Body of pancreas (tissue), 4 donors: ENCODE measurements around the gene LGALS3. TPM values are rescaled to one million over a fixed set of nuclear protein-coding genes. Genes with fewer than 3 reads are reported as not detected.

ENCODE experiments used
- ATAC-seq: fragments of 150-250 bp; one replicate; pipeline ENCODE4 v1.9.1; 2016
- DNase-seq, 4 donors: peaks; one replicate each; pipeline ENCODE4 v3.0.0-alpha.2; 2019
- H3K27ac ChIP-seq, 4 donors: fragments of 200-600 bp; sonication (generic); 1 replicate in 3 of 4; 2 replicates in 1 of 4; pipeline versions ENCODE4 v1.5.1 to v1.6.1; 2016 to 2019; ENCODE audit warnings: mild to moderate bottlenecking in 1 of 4, mixed read lengths in 1 of 4, moderate library complexity in 1 of 4
- H3K27me3 ChIP-seq, 2 donors: fragments of 200-600 bp; sonication (generic); one replicate each; pipeline ENCODE4 v1.6.0; 2016; ENCODE audit warnings: mild to moderate bottlenecking in 1 of 2
- H3K36me3 ChIP-seq, 2 donors: fragments of 200-600 bp; sonication (generic); replicated peaks in 1 of 2; 2 replicates each; pipeline ENCODE4 v1.5.1; 2016; ENCODE audit warnings: low read depth in 2 of 2; ENCODE audit not compliant: insufficient read depth in 1 of 2
- H3K4me1 ChIP-seq: fragments of 200-600 bp; sonication (generic); one replicate; pipeline ENCODE4 v1.6.0; 2016
- H3K4me3 ChIP-seq, 2 donors: fragments of 200-600 bp; sonication (generic); 1 replicate in 1 of 2; 2 replicates in 1 of 2; pipeline ENCODE4 v1.5.1; 2016 to 2019
- H3K9me3 ChIP-seq, 3 donors: fragments of 200-600 bp; sonication (generic); 1 replicate in 2 of 3; 2 replicates in 1 of 3; pipeline ENCODE4 v1.5.1; 2016
- CTCF ChIP-seq, 7 experiments: fragments of 450-650 bp in 4 of 7; fragments of 200-600 bp in 3 of 7; sonication (generic) in 3 of 7; IDR thresholded peaks; one replicate each; pipeline ENCODE4 v1.5.1; 2016 to 2019; ENCODE audit warnings: antibody characterized with exemption in 7 of 7
- POLR2A ChIP-seq, 3 donors: fragments of 450-650 bp; IDR thresholded peaks; one replicate each; pipeline ENCODE4 v1.6.1; 2016; ENCODE audit warnings: antibody characterized with exemption in 3 of 3, mild to moderate bottlenecking in 2 of 3
- WGBS, 2 donors: methylation state at CpG; one replicate each; pipeline ENCODE4 v1.1.5; 2017; 5-methylcytosine and 5-hydroxymethylcytosine counted together
- intact Hi-C: fragments of 100-400 bp; cut with DNase I; formaldehyde crosslinking; loops from one replicate; pipeline ENCODE4 v1.15.1; 2023
- total RNA-seq, 2 donors: library from RNA; depleted of rRNA; stranded (reverse); fragments of >200 nt; gene quantifications; one replicate each; pipeline ENCODE4 v1.1.0, GENCODE V29; 2016

Gene LGALS3
- total RNA-seq, 2 donors from 2014 or later = 53.4 to 145 TPM

GRCh38 chr14:55103971-55104954 lies 24.8 kb upstream of the LGALS3 start:
- ATAC-seq = no peak
- no peaks in the 10 kb centered on the region for H3K9me3 ChIP-seq
- TF ChIP-seq POLR2A (IDR thresholded peaks at IDR 0.05) = no peak
- TF ChIP-seq CTCF (IDR thresholded peaks at IDR 0.05) = no peak

GRCh38 chr14:55105991-55106390 lies 23.1 kb upstream of the LGALS3 start:
- no peak overlapping the region for H3K27ac ChIP-seq
- H3K4me1 ChIP-seq = peaks cover 47% of the 10 kb centered on the region
- WGBS, 2 donors = 90 to 91% methylated on average over 7 of the region's 7 CpGs
- no peaks in the 10 kb centered on the region for H3K9me3 ChIP-seq
- H3K4me3 ChIP-seq = no peak overlapping the region
- no peaks in the 10 kb centered on the region for H3K36me3 ChIP-seq
- DNase-seq (no peak), ATAC-seq (no peak)
- intact Hi-C loops = no loop called here
- H3K27me3 ChIP-seq = no peaks in the 10 kb centered on the region
- TF ChIP-seq CTCF (IDR thresholded peaks at IDR 0.05) = no peak
- no peak for TF ChIP-seq POLR2A (IDR thresholded peaks at IDR 0.05)

More at GRCh38 chr14:55103971-55104954, 24.8 kb upstream of the LGALS3 start:
- Histone ChIP-seq H3K36me3 (no peaks in the 10 kb centered on the region), H3K4me3 (no peak overlapping the region), H3K27me3 (no peaks in the 10 kb centered on the region), H3K4me1 (peaks cover 55% of the 10 kb centered on the region), H3K27ac (peak overlapping the region; percentile 69 to 91 (median 84))
- DNase-seq = peak in 1 of 4 donors; percentile 27
- 83 to 88% methylated on average over 6 of the region's 6 CpGs for WGBS, 2 donors
- intact Hi-C loops = no loop called here

GRCh38 chr14:55107766-55108554 lies 21.1 kb upstream of the LGALS3 start:
- H3K36me3 ChIP-seq = no peaks in the 10 kb centered on the region
- no peaks in the 10 kb centered on the region for H3K27me3 ChIP-seq
- H3K9me3 ChIP-seq = no peaks in the 10 kb centered on the region
- intact Hi-C loops = no loop called here
- peak overlapping the region; percentile 70 to 95 (median 85) for H3K27ac ChIP-seq
- 49 to 51% methylated on average over 19 of the region's 19 CpGs for WGBS, 2 donors
- DNase-seq = peak; percentile 73 to 92 (median 82)
- peak; percentile 85 for ATAC-seq
- H3K4me3 ChIP-seq = no peak overlapping the region
- H3K4me1 ChIP-seq = peaks cover 27% of the 10 kb centered on the region
- peak in 2 of 3 donors; percentile 33 to 41 for TF ChIP-seq POLR2A (IDR thresholded peaks at IDR 0.05)
- no peak for TF ChIP-seq CTCF (IDR thresholded peaks at IDR 0.05)

GRCh38 chr14:55109836-55110235 lies 19.2 kb upstream of the LGALS3 start:
- no peak for TF ChIP-seq POLR2A (IDR thresholded peaks at IDR 0.05)
- no peak for TF ChIP-seq CTCF (IDR thresholded peaks at IDR 0.05)
- H3K4me1 ChIP-seq = peaks cover 18% of the 10 kb centered on the region
- DNase-seq (no peak), ATAC-seq (no peak)
- no peak overlapping the region for H3K27ac ChIP-seq
- no peaks in the 10 kb centered on the region for H3K27me3 ChIP-seq
- H3K9me3 ChIP-seq = no peaks in the 10 kb centered on the region
- no peak overlapping the region for H3K4me3 ChIP-seq
- 94 to 100% methylated on average over 1 of the region's 1 CpG for WGBS, 2 donors
- H3K36me3 ChIP-seq = no peaks in the 10 kb centered on the region
- intact Hi-C loops = no loop called here
